Measurements from ENCODE around the gene PAPLN.
A peak's percentile ranks its signal among the peaks of the same experiment; 100 is the strongest.

The PAPLN gene

DNA sequence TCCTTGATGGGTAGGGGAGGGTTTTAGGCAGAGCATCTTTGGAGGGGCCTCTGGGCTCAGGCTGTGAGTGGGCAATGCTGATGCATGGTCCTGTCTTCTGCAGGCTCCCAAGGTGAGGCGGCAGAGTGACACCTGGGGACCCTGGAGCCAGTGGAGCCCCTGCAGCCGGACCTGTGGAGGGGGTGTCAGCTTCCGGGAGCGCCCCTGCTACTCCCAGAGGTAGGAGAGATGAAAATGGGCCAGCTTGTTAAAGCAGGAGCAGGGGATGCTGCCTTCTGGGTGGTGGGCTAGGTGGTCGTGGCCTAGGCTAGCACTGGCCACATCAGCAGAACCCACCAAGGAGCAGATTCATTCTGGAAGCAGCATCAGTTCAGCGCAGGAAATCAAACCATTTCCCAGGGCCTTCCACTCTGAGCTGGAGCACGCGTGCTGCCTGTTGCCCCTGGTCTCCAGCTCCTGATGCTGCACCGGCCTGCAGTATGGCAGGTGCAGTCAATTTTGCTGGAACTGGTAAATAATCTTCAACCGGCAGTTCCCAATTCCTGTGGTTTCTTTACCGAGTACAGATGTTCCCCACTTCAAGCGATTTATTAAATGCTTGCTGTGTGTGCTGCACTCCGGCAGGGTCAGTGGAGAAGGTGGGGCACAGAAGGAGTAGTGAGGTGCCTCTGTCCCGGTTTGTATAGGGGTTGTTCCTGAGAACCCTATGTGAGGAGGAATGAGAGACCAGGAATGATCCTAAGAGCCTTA, 7.4 kb downstream of the PAPLN start:
- Histone ChIP-seq H3K27ac (no peak overlapping the region), H3K36me3 (replicated peaks) (no peaks in the 10 kb centered on the region), H3K27me3 (replicated peaks) (no peaks in the 10 kb centered on the region), H3K4me3 (ENCODE audit: low read depth, low read length) (no peak overlapping the region)
- DNase-seq, result no peak
- TF ChIP-seq, protein P1, sequence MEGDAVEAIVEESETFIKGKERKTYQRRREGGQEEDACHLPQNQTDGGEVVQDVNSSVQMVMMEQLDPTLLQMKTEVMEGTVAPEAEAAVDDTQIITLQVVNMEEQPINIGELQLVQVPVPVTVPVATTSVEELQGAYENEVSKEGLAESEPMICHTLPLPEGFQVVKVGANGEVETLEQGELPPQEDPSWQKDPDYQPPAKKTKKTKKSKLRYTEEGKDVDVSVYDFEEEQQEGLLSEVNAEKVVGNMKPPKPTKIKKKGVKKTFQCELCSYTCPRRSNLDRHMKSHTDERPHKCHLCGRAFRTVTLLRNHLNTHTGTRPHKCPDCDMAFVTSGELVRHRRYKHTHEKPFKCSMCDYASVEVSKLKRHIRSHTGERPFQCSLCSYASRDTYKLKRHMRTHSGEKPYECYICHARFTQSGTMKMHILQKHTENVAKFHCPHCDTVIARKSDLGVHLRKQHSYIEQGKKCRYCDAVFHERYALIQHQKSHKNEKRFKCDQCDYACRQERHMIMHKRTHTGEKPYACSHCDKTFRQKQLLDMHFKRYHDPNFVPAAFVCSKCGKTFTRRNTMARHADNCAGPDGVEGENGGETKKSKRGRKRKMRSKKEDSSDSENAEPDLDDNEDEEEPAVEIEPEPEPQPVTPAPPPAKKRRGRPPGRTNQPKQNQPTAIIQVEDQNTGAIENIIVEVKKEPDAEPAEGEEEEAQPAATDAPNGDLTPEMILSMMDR (IDR thresholded peaks at IDR 0.05; ENCODE audit: low read depth, low read length, missing control alignments), result no peak
- in situ Hi-C loops (cut with HindIII; ENCODE audit: low pct_ligation_motif_present, low sequenced_read_pairs), result no loop called here

DNA sequence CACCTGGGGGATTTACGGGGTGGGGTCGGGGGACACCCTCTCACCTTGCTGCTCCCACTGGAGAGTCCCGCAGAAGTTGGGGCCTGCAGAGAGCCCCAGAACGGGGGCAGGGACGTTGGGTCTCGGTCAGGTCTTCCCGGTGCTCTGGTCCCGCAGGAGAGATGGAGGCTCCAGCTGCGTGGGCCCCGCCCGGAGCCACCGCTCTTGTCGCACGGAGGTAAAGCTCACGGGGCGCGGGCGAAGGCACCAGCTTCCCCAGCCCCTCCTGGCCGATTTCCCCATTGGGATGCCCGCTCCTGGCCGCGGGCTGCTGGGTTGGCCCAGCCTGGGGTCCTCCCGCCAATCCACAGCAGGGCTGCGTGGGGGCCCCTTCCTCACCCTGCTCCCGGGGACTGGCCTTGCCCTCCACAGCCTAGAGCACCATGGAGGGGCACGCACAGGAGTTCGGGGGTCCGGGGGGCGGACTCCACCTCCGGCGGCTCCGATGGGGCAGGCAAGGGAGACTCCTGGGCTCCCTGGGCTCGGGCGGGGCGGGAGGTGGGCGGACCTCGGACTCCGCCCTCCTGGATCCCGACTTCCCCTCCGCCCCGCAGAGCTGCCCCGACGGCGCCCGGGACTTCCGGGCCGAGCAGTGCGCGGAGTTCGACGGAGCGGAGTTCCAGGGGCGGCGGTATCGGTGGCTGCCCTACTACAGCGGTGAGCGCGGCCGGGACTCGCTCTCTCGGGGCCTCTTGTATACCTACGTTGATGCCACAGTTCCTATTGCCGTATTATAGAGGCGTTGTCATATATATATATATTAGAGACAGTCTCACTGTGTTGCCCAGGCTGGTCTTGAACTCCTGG, 8.4 kb downstream of the PAPLN start:
- peak overlapping the region; percentile 62 for H3K4me3 ChIP-seq (ENCODE audit: low read depth, low read length)

DNA sequence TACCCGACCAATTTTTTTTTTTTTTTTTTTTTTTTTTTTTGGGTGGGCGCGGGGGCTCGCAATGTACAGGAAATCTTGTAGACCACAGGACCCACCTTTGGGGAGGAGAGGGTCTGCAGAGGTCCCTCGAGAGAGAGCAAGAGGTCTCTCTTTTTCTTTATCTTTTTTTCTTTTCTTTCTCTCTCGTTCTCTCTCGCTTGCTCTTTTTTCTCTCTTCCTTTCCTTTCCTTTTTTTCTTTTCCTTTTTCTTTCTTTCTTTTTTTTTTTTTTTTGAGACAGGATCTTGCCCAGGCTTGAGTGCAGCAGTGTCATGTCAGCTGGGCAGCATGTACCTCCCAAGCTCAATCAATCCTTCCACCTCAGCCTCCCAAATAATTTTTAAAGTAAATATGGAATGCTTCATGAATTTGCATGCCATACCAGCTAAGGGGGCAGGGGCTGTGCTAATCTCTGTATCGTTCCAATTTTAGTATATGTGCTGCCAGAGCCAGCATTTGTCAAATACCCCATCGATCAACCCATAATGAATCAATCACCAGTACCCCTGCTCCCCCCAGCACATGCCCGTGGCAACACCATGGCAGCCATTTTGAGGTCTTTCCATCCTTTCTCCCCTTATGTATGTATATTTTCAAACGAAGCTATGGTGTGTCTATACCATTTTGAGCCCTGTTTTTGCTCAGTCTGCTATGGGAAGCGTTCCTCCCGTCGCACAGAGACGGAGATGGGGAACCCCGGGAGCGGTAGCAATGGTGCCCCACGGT, 9.3 kb downstream of the PAPLN start:
- DNase-seq, result no peak
- H3K27ac ChIP-seq, result no peak overlapping the region
- in situ Hi-C loops (cut with HindIII; ENCODE audit: low pct_ligation_motif_present, low sequenced_read_pairs), result no loop called here
- no peaks in the 10 kb centered on the region for H3K36me3 ChIP-seq (replicated peaks)
- no peaks in the 10 kb centered on the region for H3K27me3 ChIP-seq (replicated peaks)
- TF ChIP-seq, protein P1 (IDR thresholded peaks at IDR 0.05; ENCODE audit: low read depth, low read length, missing control alignments), result no peak
- H3K4me3 ChIP-seq (ENCODE audit: low read depth, low read length), result peak overlapping the region; percentile 62

More for the DNA sequence above, 8.4 kb downstream of the PAPLN start:
- Histone ChIP-seq H3K27me3 (replicated peaks) (no peaks in the 10 kb centered on the region), H3K27ac (no peak overlapping the region), H3K36me3 (replicated peaks) (no peaks in the 10 kb centered on the region)
- TF ChIP-seq, protein P1 (IDR thresholded peaks at IDR 0.05; ENCODE audit: low read depth, low read length, missing control alignments), result no peak
- in situ Hi-C loops (cut with HindIII; ENCODE audit: low pct_ligation_motif_present, low sequenced_read_pairs), result no loop called here
- no peak for DNase-seq

DNA sequence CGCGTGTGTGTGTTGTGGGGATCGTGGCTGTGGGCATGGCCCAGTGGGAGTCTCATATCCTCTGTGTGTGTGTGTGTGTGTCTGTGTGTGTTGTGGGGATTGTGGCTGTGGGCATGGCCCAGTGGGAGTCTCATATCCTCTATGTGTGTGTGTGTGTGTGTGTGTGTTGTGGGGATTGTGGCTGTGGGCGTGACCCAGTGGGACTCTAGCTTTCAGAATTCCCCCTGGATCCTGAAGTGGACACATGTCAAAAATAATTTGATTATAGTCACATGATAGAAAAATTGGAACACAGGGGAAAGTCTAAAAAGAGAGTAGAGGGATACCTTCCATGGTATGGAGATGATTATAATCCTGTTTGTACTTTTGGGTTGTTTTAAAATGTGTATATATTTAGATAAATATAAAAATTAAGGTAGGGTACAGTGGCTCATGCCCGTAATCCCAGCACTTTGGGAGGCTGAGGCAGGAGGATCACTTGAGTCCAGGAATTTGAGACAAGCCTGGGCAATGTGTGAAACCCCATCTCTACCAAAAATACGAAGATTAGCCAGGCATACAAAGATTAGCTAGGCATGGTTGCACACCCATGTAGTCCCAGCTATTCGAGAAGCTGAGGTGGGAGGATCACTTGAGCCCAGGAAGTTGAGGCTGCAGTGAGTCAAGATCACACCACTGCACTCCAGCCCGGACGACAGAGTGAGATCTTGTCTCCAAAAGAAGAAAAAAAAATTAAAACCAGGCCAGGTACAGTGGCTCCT, 11.0 kb downstream of the PAPLN start:
- no peaks in the 10 kb centered on the region for H3K27me3 ChIP-seq (replicated peaks)
- H3K4me3 ChIP-seq (ENCODE audit: low read depth, low read length), result no peak overlapping the region
- in situ Hi-C loops (cut with HindIII; ENCODE audit: low pct_ligation_motif_present, low sequenced_read_pairs), result no loop called here
- no peaks in the 10 kb centered on the region for H3K36me3 ChIP-seq (replicated peaks)
- DNase-seq, result peak; percentile 66
- TF ChIP-seq, protein P1 (IDR thresholded peaks at IDR 0.05; ENCODE audit: low read depth, low read length, missing control alignments), result no peak
- no peak overlapping the region for H3K27ac ChIP-seq

DNA sequence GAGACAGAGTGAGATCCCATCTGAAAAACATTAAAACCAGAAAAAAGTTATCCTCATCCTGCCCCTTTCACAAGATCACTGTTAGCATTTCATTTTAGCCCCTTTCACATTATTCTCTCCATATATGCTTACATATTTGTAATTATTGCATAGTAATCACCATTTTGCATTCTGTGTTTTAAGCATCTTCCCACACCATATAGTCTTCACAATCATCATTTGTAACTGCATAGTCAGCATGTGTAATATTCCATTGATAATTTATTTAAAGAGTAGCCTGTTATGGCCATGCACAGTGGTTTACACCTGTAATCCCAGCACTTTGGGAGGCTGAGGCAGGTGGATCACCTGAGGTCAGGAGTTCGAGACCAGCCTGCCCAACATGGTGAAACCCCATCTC, 11.8 kb downstream of the PAPLN start:
- TF ChIP-seq, protein P1 (IDR thresholded peaks at IDR 0.05; ENCODE audit: low read depth, low read length, missing control alignments), result no peak
- no peak overlapping the region for H3K27ac ChIP-seq
- in situ Hi-C loops (cut with HindIII; ENCODE audit: low pct_ligation_motif_present, low sequenced_read_pairs), result no loop called here

More for the DNA sequence above, 11.8 kb downstream of the PAPLN start:
- H3K4me3 ChIP-seq (ENCODE audit: low read depth, low read length), result no peak overlapping the region
- H3K27me3 ChIP-seq (replicated peaks), result no peaks in the 10 kb centered on the region
- DNase-seq, result no peak
- H3K36me3 ChIP-seq (replicated peaks), result no peaks in the 10 kb centered on the region
